ENCODE results near the gene GALNT17. TPM values are rescaled to one million over a fixed set of nuclear protein-coding genes. Genes with fewer than 3 reads are reported as not detected.

The GALNT17 gene
- total RNA-seq, 1 experiment from 2014 or later: not detected

GRCh38 chr7:71566376-71566775 lies 434.4 kb downstream of the GALNT17 start:
- no peak for TF ChIP-seq EZH2phosphoT487 (IDR thresholded peaks at IDR 0.05; ENCODE audit: borderline replicate concordance, low read length)
- TF ChIP-seq CTCF (conservative IDR thresholded peaks at IDR 0.05; ENCODE audit: low read depth, low read length): no peak
- no peak for TF ChIP-seq EZH2 (IDR thresholded peaks at IDR 0.05; ENCODE audit: low read length, unreplicated experiment)
- Histone ChIP-seq H3K9me2 (replicated peaks; ENCODE audit: low read length) (no peaks in the 10 kb centered on the region), H3K4me1 (ENCODE audit: insufficient read depth, low read length) (no peaks in the 10 kb centered on the region), H3K9me3 (ENCODE audit: low read length) (no peaks in the 10 kb centered on the region), H4K20me1 (ENCODE audit: low read length) (no peaks in the 10 kb centered on the region), H3K36me3 (ENCODE audit: low read depth, low read length) (no peaks in the 10 kb centered on the region), H3K9ac (ENCODE audit: low read length) (no peak overlapping the region), H3K27ac (ENCODE audit: low read length) (no peak overlapping the region), H3K79me2 (ENCODE audit: low read length) (no peaks in the 10 kb centered on the region), H3K4me3 (ENCODE audit: low read length) (no peak overlapping the region), H2AFZ (ENCODE audit: low read length) (no peak overlapping the region), H3K4me2 (ENCODE audit: low read length) (no peak overlapping the region), H3F3A (ENCODE audit: low read length, unreplicated experiment) (no peaks in the 10 kb centered on the region), H3K27me3 (ENCODE audit: low read length) (no peaks in the 10 kb centered on the region)
- ATAC-seq (no peak), DNase-seq (no peak)
- ChIA-PET CTCF (no interaction called here), POLR2A (ENCODE audit: unreplicated experiment) (no interaction called here)
- intact Hi-C loops (cut with micrococcal nuclease): no loop called here
- no TSS peak for BruUV-seq (replicated peaks)

GRCh38 chr7:71566991-71567390 lies 435.0 kb downstream of the GALNT17 start:
- Histone ChIP-seq H3K9me2 (replicated peaks; ENCODE audit: low read length) (no peaks in the 10 kb centered on the region), H3K9ac (ENCODE audit: low read length) (no peak overlapping the region), H3K4me1 (ENCODE audit: insufficient read depth, low read length) (no peaks in the 10 kb centered on the region), H3K79me2 (ENCODE audit: low read length) (no peaks in the 10 kb centered on the region), H4K20me1 (ENCODE audit: low read length) (no peaks in the 10 kb centered on the region), H2AFZ (ENCODE audit: low read length) (no peak overlapping the region), H3K36me3 (ENCODE audit: low read depth, low read length) (no peaks in the 10 kb centered on the region), H3K9me3 (ENCODE audit: low read length) (no peaks in the 10 kb centered on the region), H3F3A (ENCODE audit: low read length, unreplicated experiment) (no peaks in the 10 kb centered on the region), H3K27me3 (ENCODE audit: low read length) (no peaks in the 10 kb centered on the region), H3K4me2 (ENCODE audit: low read length) (no peak overlapping the region), H3K27ac (ENCODE audit: low read length) (no peak overlapping the region), H3K4me3 (ENCODE audit: low read length) (no peak overlapping the region)
- DNase-seq: no peak
- ATAC-seq: no peak
- intact Hi-C loops (cut with micrococcal nuclease): no loop called here
- BruUV-seq (replicated peaks): no TSS peak
- ChIA-PET CTCF (no interaction called here), POLR2A (ENCODE audit: unreplicated experiment) (no interaction called here)
- TF ChIP-seq EZH2 (IDR thresholded peaks at IDR 0.05; ENCODE audit: low read length, unreplicated experiment): no peak
- no peak for TF ChIP-seq EZH2phosphoT487 (IDR thresholded peaks at IDR 0.05; ENCODE audit: borderline replicate concordance, low read length)
- TF ChIP-seq CTCF (conservative IDR thresholded peaks at IDR 0.05; ENCODE audit: low read depth, low read length): no peak

- BruUV-seq (replicated peaks): no TSS peak
- Histone ChIP-seq H3K9ac (ENCODE audit: low read length) (no peak overlapping the region), H2AFZ (ENCODE audit: low read length) (no peak overlapping the region), H3K27me3 (ENCODE audit: low read length) (no peaks in the 10 kb centered on the region), H3K27ac (ENCODE audit: low read length) (no peak overlapping the region), H3K9me3 (ENCODE audit: low read length) (no peaks in the 10 kb centered on the region), H3K79me2 (ENCODE audit: low read length) (no peaks in the 10 kb centered on the region), H3K36me3 (ENCODE audit: low read depth, low read length) (no peaks in the 10 kb centered on the region), H3K4me1 (ENCODE audit: insufficient read depth, low read length) (no peaks in the 10 kb centered on the region), H3F3A (ENCODE audit: low read length, unreplicated experiment) (no peaks in the 10 kb centered on the region), H3K4me2 (ENCODE audit: low read length) (no peak overlapping the region), H4K20me1 (ENCODE audit: low read length) (no peaks in the 10 kb centered on the region), H3K9me2 (replicated peaks; ENCODE audit: low read length) (no peaks in the 10 kb centered on the region), H3K4me3 (ENCODE audit: low read length) (no peak overlapping the region)
- DNase-seq (no peak), ATAC-seq (no peak)
- no peak for TF ChIP-seq EZH2 (IDR thresholded peaks at IDR 0.05; ENCODE audit: low read length, unreplicated experiment)
- no peak for TF ChIP-seq EZH2phosphoT487 (IDR thresholded peaks at IDR 0.05; ENCODE audit: borderline replicate concordance, low read length)
- TF ChIP-seq CTCF (conservative IDR thresholded peaks at IDR 0.05; ENCODE audit: low read depth, low read length): no peak
- ChIA-PET POLR2A (ENCODE audit: unreplicated experiment) (no interaction called here), CTCF (no interaction called here)
- intact Hi-C loops (cut with micrococcal nuclease): no loop called here
These were observed 442.4 kb downstream of the GALNT17 start for GRCh38 chr7:71574153-71574860.
